K562 (cell line): ENCODE results near the gene KNSTRN. TPM values are rescaled to one million over a fixed set of nuclear protein-coding genes. Genes with fewer than 3 reads are reported as not detected.

Experiments used
- ADNP ChIP-seq: fragments of 200-800 bp; sonication (Bioruptor generic); IDR thresholded peaks from 2 replicates; pipeline ENCODE4 v1.6.1; 2016; ENCODE audit warnings: missing genetic modification characterization, missing compliant biosample characterization
- ARID2 ChIP-seq: fragments of 450-650 bp; IDR thresholded peaks from 2 replicates; pipeline ENCODE4 v1.6.1; 2017; ENCODE audit warnings: antibody characterized with exemption, mild to moderate bottlenecking
- CBFB ChIP-seq: sonication (generic); formaldehyde crosslinking; IDR thresholded peaks from 2 replicates; pipeline ENCODE4 v1.4.0; 2020; ENCODE audit warnings: mild to moderate bottlenecking, missing genetic modification reagents
- CHCHD3 ChIP-seq: fragments of 250-450 bp; sonication (Bioruptor Pico); IDR thresholded peaks from 2 replicates; pipeline ENCODE4 v2.1.2; 2022; ENCODE audit warnings: mild to moderate bottlenecking
- DPF2 ChIP-seq: fragments of 450-650 bp; IDR thresholded peaks from 2 replicates; pipeline ENCODE4 v1.6.1; 2016
- GTF2A2 ChIP-seq: IDR thresholded peaks from 2 replicates; pipeline ENCODE4 v1.6.1; 2016; ENCODE audit warnings: mild to moderate bottlenecking, missing genetic modification characterization, missing compliant biosample characterization
- KAT7 ChIP-seq: sonication (generic); formaldehyde crosslinking; IDR thresholded peaks from 2 replicates; pipeline ENCODE4 v1.8.0; 2022; ENCODE audit warnings: missing genetic modification reagents, mild to moderate bottlenecking, borderline replicate concordance
- KLF1 ChIP-seq: fragments of 450-650 bp; IDR thresholded peaks from 2 replicates; pipeline ENCODE4 v1.6.1; 2016; ENCODE audit warnings: missing genetic modification characterization, missing compliant biosample characterization
- MTA2 ChIP-seq: fragments of 450-650 bp; IDR thresholded peaks from 2 replicates; pipeline ENCODE4 v1.6.1; 2016; ENCODE audit warnings: low read depth
- MTF1 ChIP-seq: fragments of 250-450 bp; sonication (Bioruptor Pico); IDR thresholded peaks from 2 replicates; pipeline ENCODE4 v1.9.0; 2021; ENCODE audit warnings: moderate library complexity, mild to moderate bottlenecking, inconsistent platforms, borderline replicate concordance
- NFE2 ChIP-seq: IDR thresholded peaks from 2 replicates; pipeline ENCODE4 v1.6.1; 2014; ENCODE audit warnings: antibody characterized with exemption, low read depth
- NFIC ChIP-seq: fragments of 450-650 bp; IDR thresholded peaks from 2 replicates; pipeline ENCODE4 v1.6.1; 2017; ENCODE audit warnings: mild to moderate bottlenecking, inconsistent platforms
- NR2F6 ChIP-seq: fragments of 450-650 bp; formaldehyde crosslinking; IDR thresholded peaks from 2 replicates; pipeline ENCODE4 v1.4.0; 2020; ENCODE audit warnings: mild to moderate bottlenecking
- RBM15 ChIP-seq: fragments of 200-400 bp; formaldehyde crosslinking; IDR thresholded peaks from 2 replicates; pipeline ENCODE4 v1.6.1; 2018; ENCODE audit warnings: mild to moderate bottlenecking, low read length, moderate library complexity; ENCODE audit not compliant: insufficient read depth
- SMARCB1 ChIP-seq: IDR thresholded peaks from 2 replicates; pipeline ENCODE4 v1.6.1; 2011; ENCODE audit warnings: improper control_type of control experiment, low read depth; ENCODE audit not compliant: insufficient read length
- TAL1 ChIP-seq: fragments of 450-650 bp; IDR thresholded peaks from 2 replicates; pipeline ENCODE4 v1.6.1; 2016; ENCODE audit warnings: mild to moderate bottlenecking
- TEAD4 ChIP-seq, 2 experiments: sonication (generic) in 1 of 2; formaldehyde crosslinking in 1 of 2; IDR thresholded peaks; 2 replicates each; pipeline versions ENCODE4 v1.6.1 to v1.8.0; 2012 to 2022; ENCODE audit warnings: borderline replicate concordance in 1 of 2, inconsistent platforms in 1 of 2, low read length in 1 of 2, mild to moderate bottlenecking in 1 of 2, missing genetic modification reagents in 1 of 2
- TOE1 ChIP-seq, 2 experiments: fragments of 450-650 bp in 1 of 2; sonication (generic) in 1 of 2; formaldehyde crosslinking in 1 of 2; IDR thresholded peaks; 2 replicates each; pipeline versions ENCODE4 v1.7.1 to v1.8.0; 2016 to 2022; ENCODE audit warnings: borderline replicate concordance in 2 of 2, mild to moderate bottlenecking in 2 of 2, antibody characterized with exemption in 1 of 2, inconsistent platforms in 1 of 2, low read depth in 1 of 2, missing genetic modification reagents in 1 of 2, moderate library complexity in 1 of 2
- YY1 ChIP-seq, 3 experiments: IDR thresholded peaks; 2 replicates each; pipeline ENCODE4 v1.6.1; 2011; ENCODE audit warnings: low read length in 2 of 3, mild to moderate bottlenecking in 2 of 3, moderate library complexity in 2 of 3, borderline replicate concordance in 1 of 3, control low read depth in 1 of 3, low read depth in 1 of 3; ENCODE audit not compliant: insufficient read depth in 3 of 3, insufficient replicate concordance in 2 of 3, control insufficient read depth in 1 of 3, insufficient read length in 1 of 3; ENCODE audit errors: extremely low read depth in 1 of 3
- ZC3H4 ChIP-seq: sonication (generic); formaldehyde crosslinking; IDR thresholded peaks from 2 replicates; pipeline ENCODE4 v1.9.0; 2021; ENCODE audit warnings: missing genetic modification reagents, borderline replicate concordance
- ZNF165 ChIP-seq: fragments of 250-450 bp; sonication (Bioruptor Pico); IDR thresholded peaks from 2 replicates; pipeline ENCODE4 v1.4.0; 2020; ENCODE audit warnings: borderline replicate concordance
- ZNF77 ChIP-seq: fragments of 250-450 bp; sonication (Bioruptor Pico); IDR thresholded peaks from 2 replicates; pipeline ENCODE4 v1.5.0; 2020
- polyA plus RNA-seq, 8 experiments: library from polyadenylated mRNA; depleted of rRNA in 4 of 8; stranded (reverse) in 5 of 8; unstranded in 3 of 8; fragments of >200 nt; fragmentation: Nextera tagmentation in 2 of 8; fragmentation: Illumina TruSeq in 1 of 8; extraction: Ambion mirVana in 2 of 8; extraction: Trizol in 1 of 8; gene quantifications; 2 replicates each; pipeline versions ENCODE4 v1.2.1 to v1.2.3, GENCODE V29; 2011 to 2014; ENCODE audit warnings: inconsistent platforms in 1 of 8, missing spikeins in 1 of 8
- total RNA-seq, 7 experiments: library from RNA; depleted of rRNA in 6 of 7; stranded (reverse); fragments of >200 nt in 6 of 7; fragmentation: Illumina TruSeq in 2 of 7; extraction: Trizol in 2 of 7; gene quantifications; 2 replicates each; pipeline versions ENCODE4 v1.2.1 to v1.2.3, GENCODE V29; 2011 to 2021; ENCODE audit warnings: low replicate concordance in 1 of 7
- TF ChIP-seq, protein P1 (sequence below): fragments of 450-650 bp; IDR thresholded peaks from 2 replicates; pipeline ENCODE4 v1.6.1; 2016; ENCODE audit warnings: missing biosample characterization, missing genetic modification characterization
- TF ChIP-seq, protein P2 (sequence below): fragments of 450-650 bp; IDR thresholded peaks from 2 replicates; pipeline ENCODE4 v1.7.0; 2016; ENCODE audit warnings: borderline replicate concordance
- TF ChIP-seq, protein P3 (sequence below): fragments of 250-450 bp; sonication (Bioruptor Pico); IDR thresholded peaks from 2 replicates; pipeline ENCODE4 v1.4.0; 2020; ENCODE audit warnings: mild to moderate bottlenecking

The KNSTRN gene
- total and polyA plus RNA-seq, 9 of the 15 experiments (the other 6 are each of a cell fraction or from before 2014, with no cell fraction given), result 48.7 to 88.2 (median 66.3) TPM

DNA sequence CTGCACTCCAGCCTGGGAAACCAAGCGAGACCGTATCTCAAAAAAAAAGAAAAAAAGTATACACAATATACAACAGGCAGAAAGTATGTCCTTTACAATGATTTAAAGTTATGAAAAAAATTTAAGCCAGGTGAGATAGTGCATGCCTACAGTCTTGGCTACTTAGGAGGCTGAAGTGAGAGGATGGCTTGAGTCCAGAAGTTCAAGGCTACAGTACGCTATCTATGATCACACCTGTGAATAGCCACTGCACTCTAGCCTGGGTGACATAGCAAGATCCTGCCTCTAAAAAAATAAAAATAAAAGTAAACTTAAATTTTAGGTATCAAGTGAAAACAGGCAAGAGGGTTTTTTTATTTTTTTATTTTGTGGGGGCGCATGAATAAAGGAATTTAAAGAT, 3.1 kb upstream of the KNSTRN start (continued):
- TF ChIP-seq ZNF165 (CRISPR knock-in tag) (no peak), NR2F6 (no peak), CBFB (CRISPR knock-in tag) (no peak), SMARCB1 (peak; percentile 79), TOE1 (IDR thresholded peaks at IDR 0.05; ENCODE audit: borderline replicate concordance) (no peak), TOE1 (CRISPR knock-in tag; IDR thresholded peaks at IDR 0.05; ENCODE audit: borderline replicate concordance, low read depth) (no peak), ZNF77 (CRISPR knock-in tag) (no peak), YY1 (IDR thresholded peaks at IDR 0.05; ENCODE audit: borderline replicate concordance in 1 of 3, control insufficient read depth in 1 of 3, extremely low read depth in 1 of 3, insufficient read depth in 3 of 3, insufficient read length in 1 of 3, insufficient replicate concordance in 2 of 3, low read depth in 1 of 3, low read length in 2 of 3) (no peak), TEAD4 (IDR thresholded peaks at IDR 0.05; ENCODE audit: low read length) (peak; percentile 34), TEAD4 (CRISPR knock-in tag; IDR thresholded peaks at IDR 0.05; ENCODE audit: borderline replicate concordance) (no peak), CHCHD3 (CRISPR knock-in tag) (no peak), RBM15 (no peak), GTF2A2 (tag) (no peak), TAL1 (peak; percentile 62), KLF1 (tag) (no peak), MTF1 (CRISPR knock-in tag) (no peak), DPF2 (peak; percentile 68), NFIC (peak; percentile 76), KAT7 (CRISPR knock-in tag) (no peak), MTA2 (no peak), NFE2 (peak; percentile 67; the same call in 1 of the 2 replicates), ZC3H4 (CRISPR knock-in tag) (no peak), ADNP (tag) (no peak), ARID2 (no peak)
- TF ChIP-seq, protein P1, sequence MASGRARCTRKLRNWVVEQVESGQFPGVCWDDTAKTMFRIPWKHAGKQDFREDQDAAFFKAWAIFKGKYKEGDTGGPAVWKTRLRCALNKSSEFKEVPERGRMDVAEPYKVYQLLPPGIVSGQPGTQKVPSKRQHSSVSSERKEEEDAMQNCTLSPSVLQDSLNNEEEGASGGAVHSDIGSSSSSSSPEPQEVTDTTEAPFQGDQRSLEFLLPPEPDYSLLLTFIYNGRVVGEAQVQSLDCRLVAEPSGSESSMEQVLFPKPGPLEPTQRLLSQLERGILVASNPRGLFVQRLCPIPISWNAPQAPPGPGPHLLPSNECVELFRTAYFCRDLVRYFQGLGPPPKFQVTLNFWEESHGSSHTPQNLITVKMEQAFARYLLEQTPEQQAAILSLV (tag), result no peak
- TF ChIP-seq, protein P2, sequence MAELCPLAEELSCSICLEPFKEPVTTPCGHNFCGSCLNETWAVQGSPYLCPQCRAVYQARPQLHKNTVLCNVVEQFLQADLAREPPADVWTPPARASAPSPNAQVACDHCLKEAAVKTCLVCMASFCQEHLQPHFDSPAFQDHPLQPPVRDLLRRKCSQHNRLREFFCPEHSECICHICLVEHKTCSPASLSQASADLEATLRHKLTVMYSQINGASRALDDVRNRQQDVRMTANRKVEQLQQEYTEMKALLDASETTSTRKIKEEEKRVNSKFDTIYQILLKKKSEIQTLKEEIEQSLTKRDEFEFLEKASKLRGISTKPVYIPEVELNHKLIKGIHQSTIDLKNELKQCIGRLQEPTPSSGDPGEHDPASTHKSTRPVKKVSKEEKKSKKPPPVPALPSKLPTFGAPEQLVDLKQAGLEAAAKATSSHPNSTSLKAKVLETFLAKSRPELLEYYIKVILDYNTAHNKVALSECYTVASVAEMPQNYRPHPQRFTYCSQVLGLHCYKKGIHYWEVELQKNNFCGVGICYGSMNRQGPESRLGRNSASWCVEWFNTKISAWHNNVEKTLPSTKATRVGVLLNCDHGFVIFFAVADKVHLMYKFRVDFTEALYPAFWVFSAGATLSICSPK, result no peak
- TF ChIP-seq, protein P3, sequence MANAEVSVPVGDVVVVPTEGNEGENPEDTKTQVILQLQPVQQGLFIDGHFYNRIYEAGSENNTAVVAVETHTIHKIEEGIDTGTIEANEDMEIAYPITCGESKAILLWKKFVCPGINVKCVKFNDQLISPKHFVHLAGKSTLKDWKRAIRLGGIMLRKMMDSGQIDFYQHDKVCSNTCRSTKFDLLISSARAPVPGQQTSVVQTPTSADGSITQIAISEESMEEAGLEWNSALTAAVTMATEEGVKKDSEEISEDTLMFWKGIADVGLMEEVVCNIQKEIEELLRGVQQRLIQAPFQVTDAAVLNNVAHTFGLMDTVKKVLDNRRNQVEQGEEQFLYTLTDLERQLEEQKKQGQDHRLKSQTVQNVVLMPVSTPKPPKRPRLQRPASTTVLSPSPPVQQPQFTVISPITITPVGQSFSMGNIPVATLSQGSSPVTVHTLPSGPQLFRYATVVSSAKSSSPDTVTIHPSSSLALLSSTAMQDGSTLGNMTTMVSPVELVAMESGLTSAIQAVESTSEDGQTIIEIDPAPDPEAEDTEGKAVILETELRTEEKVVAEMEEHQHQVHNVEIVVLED (CRISPR knock-in tag), result no peak
